ENCODE results near the gene EGLN3. TPM values are rescaled to one million over a fixed set of nuclear protein-coding genes. Genes with fewer than 3 reads are reported as not detected.

EGLN3 gene
- total RNA-seq, 1 experiment from 2014 or later: 3.6 TPM

GRCh38 chr14:33900706-33901105, 50.2 kb downstream of the EGLN3 start:
- Histone ChIP-seq H3K4me3 (ENCODE audit: low read depth in 2 of 2, low read length in 2 of 2) (no peak overlapping the region), H3K27me3 (ENCODE audit: control insufficient read depth, insufficient read depth, low read length) (no peaks in the 10 kb centered on the region), H3K27ac (ENCODE audit: low read length) (no peak overlapping the region), H3K4me1 (ENCODE audit: control insufficient read depth, insufficient read depth, low read length) (no peaks in the 10 kb centered on the region), H3K36me3 (ENCODE audit: control insufficient read depth, insufficient read depth, low read length) (no peaks in the 10 kb centered on the region), H3K9me3 (ENCODE audit: control insufficient read depth, insufficient read depth, low read depth, low read length) (no peaks in the 10 kb centered on the region)
- DNase-seq (ENCODE audit: low read depth, low spot score) (no peak), ATAC-seq (no peak)
- in situ Hi-C loops (cut with HindIII; ENCODE audit: low pct_unique_long_range_greater_than_20kb, low sequenced_read_pairs) (no loop called here), intact Hi-C loops (cut with micrococcal nuclease; ENCODE audit: unreplicated experiment) (no loop called here)
- ChIA-PET POLR2A (no interaction called here), CTCF (no interaction called here)
- BruUV-seq (replicated peaks): no TSS peak
- TF ChIP-seq SIN3A (IDR thresholded peaks at IDR 0.05; ENCODE audit: borderline replicate concordance, insufficient read depth, low read depth, low read length): no peak
- no peak for TF ChIP-seq TCF7L2 (IDR thresholded peaks at IDR 0.05; ENCODE audit: low read depth, low read length)
- no peak for TF ChIP-seq REST (IDR thresholded peaks at IDR 0.05; ENCODE audit: insufficient read depth in 1 of 2, low read depth in 2 of 2, low read length in 1 of 2)
- no peak for TF ChIP-seq POLR2AphosphoS5 (IDR thresholded peaks at IDR 0.05; ENCODE audit: low read depth, low read length)
- no peak for TF ChIP-seq CTCF (IDR thresholded peaks at IDR 0.05)

GRCh38 chr14:33899723-33900341, 51.0 kb downstream of the EGLN3 start:
- DNase-seq (ENCODE audit: low read depth, low spot score) (no peak), ATAC-seq (no peak)
- intact Hi-C loops (cut with micrococcal nuclease; ENCODE audit: unreplicated experiment) (no loop called here), in situ Hi-C loops (cut with HindIII; ENCODE audit: low pct_unique_long_range_greater_than_20kb, low sequenced_read_pairs) (no loop called here)
- no peak overlapping the region for H3K27ac ChIP-seq (ENCODE audit: low read length)
- BruUV-seq (replicated peaks): no TSS peak
- CTCF ChIA-PET: no interaction called here
- TF ChIP-seq REST (IDR thresholded peaks at IDR 0.05; ENCODE audit: insufficient read depth in 1 of 2, low read depth in 2 of 2, low read length in 1 of 2): no peak
- TF ChIP-seq CTCF (IDR thresholded peaks at IDR 0.05): no peak
- TF ChIP-seq TCF7L2 (IDR thresholded peaks at IDR 0.05; ENCODE audit: low read depth, low read length): no peak
- no peak for TF ChIP-seq POLR2AphosphoS5 (IDR thresholded peaks at IDR 0.05; ENCODE audit: low read depth, low read length)
- H3K4me3 ChIP-seq (ENCODE audit: low read depth in 2 of 2, low read length in 2 of 2): no peak overlapping the region
- POLR2A ChIA-PET: no interaction called here
- no peaks in the 10 kb centered on the region for H3K9me3 ChIP-seq (ENCODE audit: control insufficient read depth, insufficient read depth, low read depth, low read length)
- no peaks in the 10 kb centered on the region for H3K4me1 ChIP-seq (ENCODE audit: control insufficient read depth, insufficient read depth, low read length)
- H3K36me3 ChIP-seq (ENCODE audit: control insufficient read depth, insufficient read depth, low read length): no peaks in the 10 kb centered on the region
- H3K27me3 ChIP-seq (ENCODE audit: control insufficient read depth, insufficient read depth, low read length): no peaks in the 10 kb centered on the region
